Activated CD4-positive, alpha-beta T cell treated with anti-CD3 and anti-CD28 coated beads, Interleukin-2, amount 50 U/mL, for 24 hours (primary cell): Measurements from ENCODE around the gene RENBP.
A peak's percentile ranks its signal among the peaks of the same experiment; 100 is the strongest.
"Not testable (repeated sequence)": the region's sequence is repeated elsewhere in the genome, so short reads cannot be mapped to it uniquely, and the experiment has no call there.

Experiments used
- DNase-seq, 2 donors: peaks; one replicate each; pipeline ENCODE4 v3.0.0-alpha.2; 2020; ENCODE audit warnings: low read depth in 1 of 2, low spot score in 1 of 2

The RENBP gene

DNA sequence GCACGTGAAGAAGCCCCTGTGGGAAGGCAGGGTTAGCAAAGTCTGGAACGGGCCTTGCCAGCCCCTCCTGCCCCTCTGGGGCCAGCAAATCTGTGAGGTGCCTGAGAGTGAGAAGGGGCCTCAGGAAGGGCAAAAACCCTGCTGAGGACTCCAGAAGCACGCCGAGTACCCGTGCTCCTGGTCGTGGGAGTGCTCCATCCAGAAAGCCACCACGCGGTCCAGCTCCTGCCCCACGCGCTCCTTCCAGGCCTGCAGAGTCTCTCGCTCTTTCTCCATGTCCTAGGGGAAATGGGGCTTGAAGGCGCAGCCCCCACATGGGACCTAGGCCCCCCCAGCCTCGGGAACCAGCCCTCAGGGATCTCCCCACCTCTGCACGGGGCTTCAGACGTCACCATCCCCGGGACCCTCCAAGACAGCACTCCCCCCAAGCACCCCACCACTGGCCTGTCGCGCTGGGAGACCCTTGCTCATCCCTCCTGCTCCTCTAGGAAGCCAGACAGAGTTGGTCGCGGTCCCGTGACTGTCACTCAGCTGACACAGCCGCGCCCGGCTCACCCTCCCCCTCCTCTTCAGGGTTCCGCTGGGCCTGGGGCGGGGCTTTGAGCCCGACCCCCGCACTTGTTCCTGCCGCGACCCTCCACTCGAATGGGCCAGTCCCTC is at the start of gene RENBP:
Gene RENBP, minus strand, starts transcription at position 504 of the 660 bp plus-strand sequence. Its CDS starts 33 bp downstream, at position 471.
- peak in 1 of 2 donors; percentile 22 for DNase-seq

DNA sequence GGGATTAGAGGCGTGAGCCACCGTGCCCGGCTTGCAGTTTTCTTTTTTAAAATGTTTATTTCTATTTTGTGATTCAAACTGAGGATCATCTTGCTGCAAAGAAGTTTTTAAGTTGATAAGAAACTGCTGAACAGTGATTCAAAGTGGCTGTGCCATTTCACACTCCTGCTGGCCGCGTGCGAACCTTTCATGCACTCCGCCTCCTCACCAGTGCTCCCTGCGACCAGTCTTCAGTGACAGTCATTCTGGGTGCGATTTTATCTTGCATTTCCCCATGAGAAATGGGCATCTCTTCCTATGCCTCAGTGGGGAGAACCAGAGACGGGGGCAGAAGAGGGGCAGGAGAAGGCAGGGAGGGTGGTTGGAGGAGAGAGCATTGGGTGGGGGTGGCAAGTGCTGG is 49.5 kb upstream of the RENBP start:
- DNase-seq, result no peak

DNA sequence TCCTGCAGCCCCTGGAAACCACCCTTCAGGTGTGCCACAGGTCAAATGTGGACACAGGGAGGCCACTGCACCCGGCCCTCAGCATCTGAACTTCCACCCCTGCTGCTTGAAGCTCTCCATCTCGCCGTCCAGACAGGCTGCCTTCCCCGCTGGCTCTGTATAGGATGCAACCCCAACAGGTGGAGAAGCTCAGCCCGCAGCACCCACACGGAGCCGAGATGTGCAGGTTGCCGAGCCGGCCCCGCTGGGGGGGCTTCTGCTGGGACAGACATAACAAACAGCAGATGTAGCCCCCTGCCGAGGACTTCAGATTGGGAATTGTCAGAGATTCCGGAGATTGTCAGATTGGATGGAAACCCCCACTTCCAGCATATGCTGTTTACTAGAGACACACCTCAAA is 48.6 kb upstream of the RENBP start:
- DNase-seq, result no peak

DNA sequence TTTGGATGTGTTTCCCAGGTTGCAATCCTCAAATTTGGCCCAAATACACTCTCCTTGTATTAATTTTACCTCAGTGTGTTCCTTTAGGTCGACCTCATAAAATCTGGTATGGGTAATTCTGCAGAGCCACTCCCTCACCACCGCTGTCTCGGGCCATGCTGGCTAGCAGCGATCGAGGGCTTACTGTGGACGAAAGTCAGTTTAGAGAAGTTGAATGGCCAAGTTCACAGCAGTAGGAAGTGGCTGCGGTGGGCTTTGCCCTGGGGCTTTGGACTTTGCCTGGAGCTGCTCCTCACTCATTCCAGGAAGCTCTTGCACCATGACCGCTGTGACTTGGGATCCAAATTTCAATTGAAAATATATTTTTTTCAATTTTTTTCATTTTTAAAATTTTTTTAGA is 47.7 kb upstream of the RENBP start:
- no peak for DNase-seq

DNA sequence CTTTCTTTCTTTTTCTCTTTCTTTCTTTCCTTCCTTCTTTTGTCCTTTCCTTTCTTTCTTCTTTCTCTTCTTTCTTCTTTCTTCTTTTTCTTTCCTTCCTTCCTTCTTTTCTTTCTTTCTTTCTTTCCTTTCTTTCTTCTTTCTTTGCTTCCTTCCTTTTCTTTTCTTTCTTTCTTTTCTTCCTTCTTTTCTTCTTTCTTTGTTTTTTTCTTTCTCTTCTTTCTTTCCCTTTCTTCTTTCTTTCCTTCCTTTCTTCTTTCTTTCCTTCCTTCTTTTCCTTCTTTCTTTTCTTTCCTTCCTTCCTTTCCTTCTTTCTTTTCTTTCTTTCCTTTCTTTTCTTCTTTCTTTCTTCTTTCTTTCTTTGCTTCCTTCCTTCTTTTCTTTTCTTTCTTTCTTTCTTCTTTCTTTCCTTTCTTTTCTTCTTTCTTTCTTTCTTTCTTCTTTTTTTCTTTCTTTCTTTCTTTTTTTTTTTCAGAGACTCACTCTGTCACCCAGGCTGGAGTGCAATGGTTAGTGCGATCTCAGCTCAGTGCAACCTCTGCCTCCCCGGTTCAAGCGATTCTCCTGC is 46.7 kb upstream of the RENBP start:
- no peak for DNase-seq

DNA sequence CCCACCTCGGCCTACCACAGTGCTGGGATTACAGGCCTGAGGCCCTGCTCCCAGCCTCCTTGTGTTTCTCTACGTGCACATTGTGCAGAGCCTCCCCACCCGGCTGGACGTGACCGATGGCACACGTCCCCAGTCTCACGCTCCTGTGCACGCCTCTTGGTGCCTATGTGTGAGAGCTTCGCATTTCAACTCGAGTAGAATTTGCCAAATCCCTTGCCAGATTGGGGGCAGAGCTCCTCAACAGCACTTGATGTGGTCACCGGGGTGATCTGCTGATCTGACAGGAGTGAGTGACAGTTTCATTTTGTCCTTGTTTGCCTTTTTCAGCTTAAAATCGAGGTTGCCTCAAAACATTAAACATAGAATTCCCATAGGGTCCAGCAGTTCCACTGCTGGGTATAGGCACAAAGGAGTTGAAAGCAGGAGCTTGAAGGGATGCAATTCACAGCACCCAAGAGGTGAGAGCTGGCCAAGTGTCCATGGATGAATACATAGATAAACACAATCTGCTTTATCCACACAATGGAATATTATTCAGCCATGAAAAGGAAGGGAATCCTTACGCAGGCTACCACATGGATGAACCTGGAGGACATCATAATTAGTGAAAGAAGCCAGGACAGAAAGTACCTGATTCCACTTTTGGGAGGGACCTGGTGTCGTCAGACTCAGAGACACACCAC is 45.7 kb upstream of the RENBP start:
- DNase-seq, result no peak

DNA sequence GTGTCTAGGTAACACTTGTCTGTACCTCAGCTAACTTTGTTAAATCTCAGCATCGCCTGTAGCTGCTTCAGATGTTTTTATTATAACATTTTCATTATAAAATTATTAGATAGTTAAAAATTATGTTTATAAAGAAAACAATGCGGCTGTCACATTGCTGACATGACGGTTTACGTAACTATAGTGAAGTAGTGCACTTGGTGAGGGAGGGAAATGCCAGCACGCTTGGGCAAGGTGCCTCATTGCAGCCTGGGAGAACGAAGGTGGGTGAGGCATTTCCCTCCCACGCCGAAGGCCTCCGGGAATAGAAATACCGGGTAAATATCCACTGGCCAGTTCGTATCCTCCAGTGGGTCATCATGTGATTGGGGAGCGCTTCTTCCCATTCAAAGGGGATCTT is 44.0 kb upstream of the RENBP start:
- no peak for DNase-seq

DNA sequence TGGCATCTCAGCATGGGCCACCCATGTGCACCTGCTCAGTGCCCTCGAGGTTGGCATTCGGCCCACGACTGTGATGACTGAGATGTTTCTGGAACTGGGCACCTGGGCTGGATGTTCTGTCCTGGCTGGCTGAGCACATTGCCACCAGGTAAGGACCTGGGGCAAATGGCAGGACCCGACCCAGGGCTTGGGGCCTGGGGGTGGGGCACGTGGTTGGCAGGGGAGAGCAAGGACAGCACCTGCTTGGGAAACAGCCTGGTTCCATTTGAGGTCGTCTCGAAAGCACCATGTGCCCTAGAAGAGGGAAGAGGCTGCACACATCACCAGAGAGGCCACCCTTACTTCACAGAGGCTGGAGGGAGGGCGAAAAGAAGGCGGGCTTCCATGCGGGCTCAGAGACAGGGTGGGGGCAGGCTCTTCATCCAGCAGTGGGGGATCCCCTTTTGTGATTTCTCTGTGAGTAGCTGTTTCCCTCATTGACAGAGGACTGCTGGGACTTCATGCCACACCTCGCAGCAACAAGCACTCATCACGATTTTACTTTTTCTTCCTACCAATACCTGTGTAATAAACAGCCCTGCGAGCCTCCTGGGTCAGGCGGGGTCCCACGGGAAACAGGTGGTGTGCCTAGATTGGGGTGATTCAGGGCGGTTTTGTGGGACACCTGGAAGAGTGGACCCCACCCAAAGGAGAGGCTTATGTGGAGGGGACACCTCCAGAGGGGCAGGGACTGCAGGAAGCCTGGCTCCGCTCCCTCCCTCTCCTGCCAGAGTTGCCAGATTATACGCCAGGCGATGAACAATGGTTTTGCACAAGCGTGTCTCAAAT is 40.1 kb upstream of the RENBP start:
- DNase-seq, result peak in 1 of 2 donors; percentile 51

DNA sequence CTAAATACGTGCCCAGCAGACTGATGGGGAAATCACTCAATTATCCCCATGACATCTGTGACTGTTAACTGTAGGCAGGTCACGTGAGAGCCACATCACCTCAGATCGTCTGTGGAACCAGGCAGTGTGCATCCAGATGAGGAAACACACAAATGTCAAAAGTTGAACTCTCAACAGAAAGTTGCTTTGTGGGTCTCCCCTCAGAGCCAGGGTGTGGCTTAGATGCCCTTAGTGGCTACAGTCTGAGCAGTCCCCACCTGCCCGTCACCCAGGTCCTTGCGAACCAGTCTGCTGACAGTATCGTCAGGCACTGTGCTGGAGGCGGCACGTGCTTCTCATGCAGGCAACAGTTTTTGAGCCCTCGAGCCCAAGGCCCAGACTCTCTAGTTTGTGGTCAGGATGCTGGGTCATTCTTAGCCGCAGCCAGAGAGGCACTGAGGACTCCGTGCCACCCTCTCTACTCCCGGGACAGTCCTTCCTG is 38.9 kb upstream of the RENBP start:
- no peak for DNase-seq

DNA sequence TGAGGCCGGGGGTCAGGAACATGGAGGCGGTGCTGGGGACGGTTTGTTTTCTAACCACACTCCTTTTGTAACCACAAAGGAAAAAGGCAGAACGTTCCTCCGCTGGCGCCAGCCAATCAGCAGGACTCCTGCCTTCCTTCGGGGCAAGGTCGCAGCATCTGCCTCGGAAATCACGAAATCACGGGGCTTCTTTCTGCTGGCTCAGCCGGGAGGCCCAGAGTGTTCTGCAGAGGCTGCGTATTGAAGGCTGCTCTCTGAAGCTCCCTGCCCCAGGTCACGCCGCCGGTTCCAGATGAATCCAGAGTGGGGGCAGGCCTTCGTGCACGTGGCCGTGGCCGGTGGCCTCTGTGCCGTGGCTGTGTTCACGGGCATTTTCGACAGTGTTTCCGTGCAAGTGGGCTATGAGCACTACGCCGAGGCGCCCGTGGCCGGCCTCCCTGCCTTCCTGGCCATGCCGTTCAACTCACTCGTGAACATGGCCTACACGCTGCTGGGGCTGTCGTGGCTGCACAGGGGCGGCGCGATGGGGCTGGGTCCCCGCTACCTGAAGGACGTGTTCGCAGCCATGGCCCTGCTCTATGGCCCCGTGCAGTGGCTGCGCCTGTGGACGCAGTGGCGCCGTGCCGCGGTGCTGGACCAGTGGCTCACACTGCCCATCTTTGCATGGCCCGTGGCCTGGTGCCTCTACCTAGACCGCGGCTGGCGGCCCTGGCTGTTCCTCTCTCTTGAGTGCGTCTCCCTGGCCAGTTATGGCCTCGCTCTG is 37.5 kb upstream of the RENBP start:
- DNase-seq, result peak in 1 of 2 donors; percentile 43

DNA sequence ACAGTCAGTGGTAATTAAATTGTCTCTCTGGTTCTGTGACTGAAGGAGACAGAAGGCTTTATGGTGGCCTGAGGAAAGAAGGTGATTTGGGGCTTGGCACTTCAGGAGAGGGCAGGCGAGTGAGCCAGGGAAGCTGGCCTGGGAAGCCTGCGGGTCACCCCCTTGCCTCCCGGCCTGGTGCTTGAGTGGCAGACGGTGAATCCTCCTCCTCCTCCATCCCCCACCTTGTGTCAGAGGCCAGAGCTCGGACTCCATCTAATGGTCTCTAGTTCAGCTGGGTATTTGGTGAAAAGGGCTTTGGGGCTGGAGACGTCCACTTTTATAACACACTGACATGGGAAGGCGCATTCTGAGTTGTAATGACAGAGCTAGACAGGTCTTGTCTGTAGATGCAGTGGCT is 36.8 kb upstream of the RENBP start:
- DNase-seq, result no peak

DNA sequence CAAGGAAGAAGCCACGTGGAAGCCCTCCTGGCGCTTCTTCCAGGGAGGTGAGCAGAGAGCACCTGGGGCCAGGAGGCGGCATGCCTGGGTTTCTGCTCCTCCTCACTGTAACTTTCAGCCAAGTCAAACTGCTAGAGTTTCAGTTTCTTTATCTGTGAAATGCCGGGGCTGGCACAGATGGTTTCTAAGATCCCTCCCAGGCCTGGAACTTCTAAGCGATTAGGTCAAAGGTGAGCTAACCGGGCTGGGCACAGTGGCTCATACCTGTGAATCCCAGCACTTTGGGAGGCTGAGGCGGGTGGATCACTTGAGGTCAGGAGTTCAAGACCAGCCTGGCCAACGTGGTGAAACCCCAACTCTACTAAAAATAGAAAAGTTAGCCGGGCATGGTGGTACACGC is 36.0 kb upstream of the RENBP start:
- not testable (repeated sequence) for DNase-seq

DNA sequence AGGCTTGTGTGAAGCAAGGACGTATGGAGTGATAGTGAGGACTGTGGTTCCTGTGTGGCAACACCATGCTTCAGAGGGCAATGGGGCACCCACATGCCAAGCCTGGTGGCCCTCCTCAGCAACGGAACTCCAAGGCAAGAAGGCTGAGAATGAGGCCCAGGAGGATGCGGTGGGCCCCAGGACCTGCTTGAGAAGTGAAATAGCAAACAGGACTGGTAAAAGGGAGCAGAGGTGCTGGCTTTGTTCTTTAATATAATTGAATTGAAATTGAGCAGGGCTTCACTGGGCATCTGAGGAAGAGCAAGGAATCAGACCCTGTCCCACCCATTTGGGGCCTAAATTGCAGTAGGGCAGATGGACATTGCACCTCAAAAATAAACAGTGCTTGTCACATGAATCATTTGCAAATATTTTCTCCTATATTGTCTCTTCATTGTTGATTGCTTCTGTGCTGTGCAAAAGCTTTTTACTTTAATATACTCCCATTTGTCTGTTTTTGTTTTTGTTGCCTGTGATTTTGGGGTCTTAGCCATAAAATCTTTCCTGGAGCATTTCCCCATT is 30.4 kb upstream of the RENBP start:
- no peak for DNase-seq

DNA sequence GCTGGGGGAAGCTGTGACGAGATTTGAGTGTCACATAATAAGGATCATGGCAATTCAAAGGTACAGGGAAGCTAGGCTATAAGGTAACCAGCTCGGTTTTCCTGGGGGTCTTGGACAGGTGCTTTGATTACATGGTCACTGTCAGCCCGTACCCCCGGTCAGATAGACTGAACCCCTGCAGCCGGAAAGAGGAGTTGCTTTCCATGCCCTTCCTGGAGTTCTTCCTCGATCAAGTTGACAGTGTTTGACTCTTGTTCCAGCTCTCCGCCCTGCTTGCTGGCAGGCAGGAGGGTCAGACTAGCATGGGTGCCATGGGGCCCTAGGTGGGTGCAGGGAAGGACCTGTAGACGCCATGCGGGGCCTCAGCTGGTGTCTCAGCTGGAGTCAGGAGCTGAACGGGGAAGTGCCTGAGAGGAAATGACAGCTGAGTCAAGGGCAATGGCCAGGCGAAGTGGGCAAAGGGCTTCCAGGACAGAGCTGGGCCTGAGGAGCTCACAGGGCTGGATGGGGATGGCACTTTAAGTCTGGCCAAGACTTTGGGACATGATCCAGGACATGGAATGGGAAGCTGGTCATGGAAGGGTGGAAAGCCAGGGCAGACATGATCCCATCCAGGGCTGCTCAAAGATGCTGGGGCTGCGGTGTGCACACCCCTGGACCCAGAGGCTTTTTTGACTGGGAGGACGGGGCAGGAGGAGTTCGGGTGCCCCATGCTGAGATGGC is 29.7 kb upstream of the RENBP start:
- no peak for DNase-seq

DNA sequence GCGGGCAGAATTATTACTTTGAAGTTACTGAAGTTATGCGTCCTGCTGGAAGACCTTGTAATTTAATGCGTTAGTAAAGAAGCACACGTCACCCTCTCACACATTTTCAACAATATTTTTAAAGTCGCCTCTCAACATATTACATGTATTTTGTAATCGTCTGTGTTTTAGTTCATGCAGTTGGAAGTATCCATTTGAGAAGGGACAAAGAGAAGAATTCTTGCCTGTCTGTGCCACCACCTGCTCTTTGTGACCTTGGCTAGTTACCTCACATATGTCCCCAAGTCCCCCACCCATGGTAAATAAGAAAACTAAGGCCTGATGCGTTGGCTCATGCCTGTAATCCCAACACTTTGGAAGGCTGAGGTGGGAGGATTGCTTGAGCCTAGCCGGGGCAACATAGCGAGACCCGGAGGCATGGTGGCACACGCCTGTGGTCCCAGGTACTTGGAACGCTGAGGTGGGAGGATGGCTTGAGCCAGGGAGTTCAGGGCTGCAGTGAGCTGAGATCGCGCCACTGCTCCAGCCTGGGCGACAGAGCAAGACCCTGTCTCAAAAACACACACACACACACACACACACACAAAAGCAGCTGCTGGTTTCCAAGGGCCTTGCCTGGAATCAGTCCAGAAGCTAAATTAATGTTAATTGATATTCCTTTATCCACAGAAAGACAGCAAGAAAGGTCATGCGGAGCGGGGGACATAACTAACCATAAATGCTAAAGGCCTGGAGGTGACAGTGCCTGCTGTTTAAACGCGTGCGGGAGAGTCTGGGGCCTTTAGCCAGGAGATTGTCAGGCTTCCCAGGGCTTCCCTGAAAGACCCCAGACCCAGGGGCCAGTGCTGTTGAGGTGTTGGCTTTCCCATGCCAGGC is 28.9 kb upstream of the RENBP start:
- no peak for DNase-seq

DNA sequence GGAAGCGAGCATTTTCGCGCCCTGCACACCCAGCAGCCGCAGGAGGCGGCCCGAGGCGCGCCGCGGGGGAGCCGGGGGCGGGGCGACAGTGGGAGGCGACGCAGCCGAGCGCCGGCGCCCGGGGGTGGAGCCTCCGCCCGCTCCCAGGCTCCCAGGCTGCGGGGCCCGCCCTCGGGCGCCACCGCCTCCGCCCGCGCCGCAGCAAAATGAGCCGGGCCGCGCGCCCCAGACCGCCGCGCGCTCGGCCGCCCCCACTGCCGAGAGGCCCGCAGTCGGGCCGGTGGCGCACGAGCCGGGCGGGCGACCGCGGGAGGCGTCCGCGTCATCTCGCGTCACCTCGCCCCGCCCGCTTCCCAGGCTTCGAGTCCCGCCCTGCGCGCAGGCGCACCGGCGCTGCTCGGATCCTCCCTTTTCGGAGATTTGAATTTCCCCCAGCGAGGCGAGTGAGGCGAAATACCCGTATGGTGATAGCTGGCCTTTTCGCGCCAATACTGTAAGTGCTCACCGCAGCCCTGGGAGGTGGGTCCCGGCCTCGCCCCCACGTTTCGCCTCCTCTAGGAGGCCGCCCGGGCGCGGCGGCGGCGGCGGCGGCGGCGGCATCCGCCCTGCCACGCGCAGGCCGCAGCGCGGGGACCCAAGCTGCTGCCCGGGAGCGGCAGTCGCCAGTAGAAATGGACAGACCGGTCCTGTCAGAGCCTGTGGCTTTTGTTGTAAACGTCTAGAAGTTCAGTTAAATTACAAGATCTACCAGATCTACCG is 28.1 kb upstream of the RENBP start, which contains the start of gene TMEM187:
Gene TMEM187, plus strand, starts transcription at position 387 of the 759 bp plus-strand sequence. CDS start 9,309 bp downstream, outside the sequence.
- DNase-seq, result peak; percentile 66 to 84

DNA sequence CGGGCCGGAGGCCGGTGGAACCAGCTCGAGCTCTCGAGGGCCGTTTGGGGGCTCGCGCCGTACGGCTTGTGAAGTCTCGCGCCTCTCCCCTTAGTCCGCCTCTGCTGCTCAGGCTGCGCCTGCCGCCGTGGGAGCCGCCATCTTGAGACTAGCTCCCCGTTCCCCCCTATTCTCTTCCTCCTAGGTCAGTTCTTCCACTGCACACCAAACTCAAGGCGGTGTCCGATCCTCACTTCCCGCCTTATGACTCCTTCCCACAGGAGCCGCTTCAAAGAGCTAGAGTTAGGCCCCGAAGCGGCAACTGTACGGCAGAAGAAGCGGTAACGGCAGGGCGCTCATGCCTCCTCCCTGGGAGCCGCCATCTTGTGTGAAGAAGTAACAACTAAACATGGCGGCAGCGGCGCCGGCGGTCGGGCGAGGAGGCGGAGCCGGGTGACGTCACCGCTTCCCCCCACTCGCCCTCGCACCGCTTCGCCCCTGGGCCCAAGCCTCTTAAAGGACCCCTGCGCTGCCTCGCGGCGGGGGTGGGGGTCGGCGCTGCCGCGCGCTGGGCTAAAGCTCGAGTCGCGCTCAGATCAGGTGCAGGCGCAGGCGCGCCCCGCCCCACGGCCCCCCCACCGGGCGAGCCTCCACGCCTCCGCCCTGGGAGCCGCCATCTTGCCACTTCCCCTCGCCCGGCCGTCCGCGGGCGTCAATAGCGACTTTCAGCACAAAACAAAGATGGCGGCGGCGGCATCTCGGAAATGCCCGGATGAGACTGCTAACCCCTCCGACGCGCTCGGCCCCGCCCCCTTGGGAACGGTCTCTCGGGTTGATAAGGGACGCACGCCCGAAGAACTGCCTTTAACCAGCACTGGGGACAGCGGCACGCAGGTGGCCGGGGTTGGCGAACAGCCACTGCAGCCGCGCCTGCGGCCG is 27.3 kb upstream of the RENBP start, which contains the start of gene HCFC1:
Gene HCFC1, minus strand, starts transcription at position 369 of the 918 bp plus-strand sequence. CDS start 978 bp downstream, outside the sequence.
- DNase-seq, result peak; percentile 77 to 83
